GM19467 (cell line): ENCODE results near the gene SLC4A8.

ENCODE experiments used
- ATAC-seq: cut with Tn5 transposase; IDR thresholded peaks from one replicate; pipeline ENCODE4 v1.9.1; 2021; ENCODE audit warnings: mild to moderate bottlenecking, moderate library complexity; ENCODE audit not compliant: unreplicated experiment

SLC4A8 gene

DNA sequence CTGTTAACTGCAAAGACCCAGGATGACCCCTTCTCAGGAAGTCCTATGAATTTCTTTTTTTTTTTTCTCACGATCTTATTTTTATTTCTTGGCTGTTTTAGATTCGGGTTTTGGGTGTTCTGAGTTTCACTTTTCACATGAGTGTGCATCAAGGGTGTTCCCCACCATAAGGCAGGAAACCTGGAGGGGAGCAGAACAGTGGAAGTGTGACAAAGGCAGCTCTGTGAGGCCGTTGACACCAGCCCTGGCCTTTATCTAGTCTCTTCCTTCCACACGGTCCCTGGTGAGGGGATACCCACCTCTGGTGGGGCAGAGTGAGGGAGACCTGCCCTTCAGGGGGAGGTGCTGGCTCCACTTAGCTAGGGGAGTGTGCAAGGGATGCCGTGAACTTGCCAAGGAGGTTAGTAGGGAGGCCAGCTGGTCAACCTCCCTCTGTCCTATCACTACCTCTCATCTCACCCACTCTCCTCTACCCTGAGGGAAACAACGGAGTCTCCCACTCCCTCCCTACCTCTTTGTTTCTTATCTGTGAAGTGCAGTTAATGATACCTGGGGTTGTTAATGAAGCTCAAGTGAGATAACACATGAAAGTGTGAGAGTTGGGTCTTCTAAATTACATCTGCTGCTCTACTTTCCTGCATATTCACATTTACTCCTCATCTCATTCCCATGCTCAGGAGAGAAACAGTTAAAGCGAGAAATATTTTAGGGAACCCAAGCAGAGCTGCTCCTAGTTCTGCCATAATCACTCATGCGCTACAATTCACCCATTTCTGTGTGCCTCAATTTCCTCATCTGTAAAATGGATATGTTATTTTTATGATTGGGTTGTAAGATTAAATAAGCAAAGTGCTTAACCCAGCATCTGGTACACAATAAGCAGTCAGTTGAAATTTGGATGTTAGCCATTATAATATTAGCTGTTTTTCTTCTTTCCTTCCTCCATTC lies 29.1 kb upstream of the SLC4A8 start:
- peak; percentile 40 for ATAC-seq

DNA sequence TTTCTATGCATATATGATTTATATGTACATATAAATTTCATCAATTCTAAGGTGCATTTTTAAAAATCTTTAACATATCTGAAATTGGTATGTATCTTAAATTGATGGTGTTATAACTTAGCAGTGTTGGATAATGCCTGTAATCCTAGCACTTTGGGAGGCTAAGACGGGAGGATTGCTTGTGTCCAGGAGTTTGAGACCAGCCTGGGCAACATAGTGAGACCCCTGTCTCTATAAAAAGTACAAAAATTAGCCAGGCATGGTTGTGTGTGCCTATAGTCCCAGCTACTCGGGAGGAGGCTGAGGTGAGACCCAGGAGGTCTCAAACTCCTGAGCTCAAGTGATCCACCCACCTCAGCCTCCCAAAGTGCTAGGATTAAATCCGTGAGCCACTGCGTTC lies 27.0 kb upstream of the SLC4A8 start:
- no peak for ATAC-seq

- ATAC-seq: no peak
Measured at GRCh38 chr12:51399891-51400290, 24.7 kb upstream of the SLC4A8 start.

DNA sequence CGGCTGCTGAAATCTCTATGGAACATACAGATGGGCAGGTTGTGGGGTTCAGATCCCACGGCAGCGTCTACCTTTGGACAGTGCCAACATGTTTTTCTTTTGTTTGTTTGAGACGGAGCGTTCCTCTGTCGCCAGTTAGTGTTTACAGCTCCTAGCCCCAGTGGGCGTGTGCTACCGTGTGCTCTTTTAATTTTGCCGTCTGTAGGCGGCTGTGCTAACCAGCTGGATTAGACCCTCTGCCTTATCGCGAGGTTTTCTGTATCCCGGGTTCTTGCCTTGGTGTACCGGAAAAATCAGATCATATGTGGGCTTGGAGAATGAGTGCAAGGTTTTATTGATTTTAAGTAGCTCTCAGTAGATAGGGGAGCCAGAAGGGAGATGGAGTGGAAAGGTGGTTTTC lies 23.6 kb upstream of the SLC4A8 start:
- no peak for ATAC-seq

- no peak for ATAC-seq
Measured at GRCh38 chr12:51401486-51401885, 23.1 kb upstream of the SLC4A8 start.

GRCh38 chr12:51401900-51402299 lies 22.7 kb upstream of the SLC4A8 start:
- no peak for ATAC-seq

DNA sequence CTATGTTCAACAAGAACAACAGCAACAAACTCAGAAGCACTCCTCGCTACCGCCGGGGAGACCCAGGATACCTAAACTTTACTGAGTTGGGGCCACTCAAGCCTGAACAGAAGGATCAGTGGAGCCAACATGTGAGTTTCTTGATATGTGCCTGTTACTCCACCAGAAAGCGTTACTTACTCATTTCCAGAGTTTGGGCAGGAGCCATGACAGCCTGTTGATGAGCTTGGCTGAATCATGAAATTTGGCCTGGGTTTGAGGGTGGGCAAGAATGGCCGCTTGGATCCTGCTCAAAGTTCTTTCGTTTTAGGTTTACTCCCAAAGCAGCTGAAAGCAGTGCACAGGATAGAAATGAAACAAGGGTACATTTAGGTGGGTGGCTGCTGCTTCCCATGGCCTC lies 21.5 kb upstream of the SLC4A8 start:
- no peak for ATAC-seq

GRCh38 chr12:51403681-51404136 lies 20.9 kb upstream of the SLC4A8 start:
- no peak for ATAC-seq

- ATAC-seq: no peak
Measured at GRCh38 chr12:51404627-51405026, 20.0 kb upstream of the SLC4A8 start.

- no peak for ATAC-seq
Measured at GRCh38 chr12:51405801-51406207, 18.8 kb upstream of the SLC4A8 start.

DNA sequence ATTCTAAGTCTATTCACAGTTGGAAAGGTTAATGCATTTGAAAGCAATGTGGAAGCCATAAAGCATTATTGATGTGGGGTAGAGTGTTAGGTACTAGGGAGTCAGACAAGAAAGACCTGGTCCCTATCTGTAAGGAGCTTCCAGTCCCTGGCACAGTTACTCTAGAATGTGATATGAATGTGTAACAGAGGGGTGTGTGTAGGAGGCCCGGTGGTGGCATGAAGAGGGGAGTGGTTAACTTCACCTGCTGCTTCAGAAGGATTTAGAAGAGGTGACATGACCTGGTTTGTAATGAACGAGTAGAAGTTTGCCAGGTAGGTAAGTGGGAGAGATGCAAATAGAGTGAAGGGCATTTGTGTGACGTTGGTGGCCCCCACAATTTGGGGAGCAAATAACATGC lies 18.3 kb upstream of the SLC4A8 start:
- no peak for ATAC-seq

GRCh38 chr12:51406859-51407258 lies 17.8 kb upstream of the SLC4A8 start:
- no peak for ATAC-seq

- ATAC-seq: no peak
Measured at GRCh38 chr12:51407604-51408003, 17.0 kb upstream of the SLC4A8 start.

- ATAC-seq: no peak
Measured at GRCh38 chr12:51409846-51410245, 14.8 kb upstream of the SLC4A8 start.

GRCh38 chr12:51413149-51413548 lies 11.5 kb upstream of the SLC4A8 start:
- ATAC-seq: no peak

- no peak for ATAC-seq
Measured at GRCh38 chr12:51413791-51414190, 10.8 kb upstream of the SLC4A8 start.

GRCh38 chr12:51415931-51416330 lies 8.7 kb upstream of the SLC4A8 start:
- no peak for ATAC-seq

DNA sequence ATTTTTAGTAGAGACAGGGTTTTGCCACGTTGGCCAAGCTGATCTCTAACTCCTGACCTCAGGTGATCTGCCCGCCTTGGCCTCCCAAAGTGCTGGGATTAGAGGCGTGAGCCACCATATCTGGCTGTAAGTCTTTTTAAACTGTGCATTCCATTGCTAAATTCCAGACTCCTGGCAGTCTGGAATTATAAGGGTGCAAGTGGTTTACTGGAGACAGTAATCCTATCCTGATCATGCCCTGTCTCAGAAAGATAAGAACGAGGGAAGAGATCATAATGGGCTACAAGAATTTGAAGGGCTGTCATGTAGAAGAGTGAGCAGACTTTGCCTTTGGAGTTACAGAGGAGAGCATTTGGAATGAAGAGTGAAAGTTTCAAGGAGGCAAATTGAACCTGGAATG lies 6.8 kb upstream of the SLC4A8 start:
- no peak for ATAC-seq

DNA sequence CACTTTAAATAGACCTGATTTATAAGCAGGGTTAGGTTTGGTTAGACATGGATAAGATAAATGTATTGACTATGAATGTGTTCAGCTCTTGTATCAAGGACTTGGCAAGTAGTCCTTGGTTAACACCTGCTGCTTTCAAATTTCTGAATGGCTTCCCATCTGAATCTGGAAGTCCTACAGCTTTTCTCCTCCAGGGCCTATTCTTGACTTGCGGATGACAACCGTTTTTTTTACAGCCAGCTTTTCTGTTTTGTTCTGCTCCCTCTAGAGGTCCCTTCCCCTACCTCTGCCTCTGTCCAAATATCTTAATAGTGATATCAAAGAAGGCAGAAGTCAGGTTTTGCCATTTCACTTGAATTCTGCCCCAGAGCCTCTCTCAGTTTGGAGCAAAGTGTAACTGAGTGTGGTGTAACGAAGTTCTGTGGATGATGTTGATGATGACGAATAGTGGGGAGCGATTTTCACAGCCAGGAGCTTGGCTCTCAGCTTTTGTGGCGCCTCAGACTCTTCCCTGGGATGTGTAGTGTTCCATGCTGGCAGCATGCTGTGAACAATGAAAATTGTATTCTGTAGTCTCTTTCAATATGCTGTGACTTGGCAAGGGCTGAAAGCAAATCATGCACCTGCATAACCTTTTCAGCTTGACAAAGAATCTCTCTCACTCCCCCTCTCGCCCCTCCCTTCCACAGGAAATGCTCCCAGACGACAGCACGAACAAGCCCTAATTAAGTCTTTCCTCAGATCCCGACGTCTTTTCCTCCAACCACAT lies 5.0 kb upstream of the SLC4A8 start:
- ATAC-seq: no peak

- no peak for ATAC-seq
Measured at GRCh38 chr12:51421266-51421884, 3.3 kb upstream of the SLC4A8 start.

GRCh38 chr12:51424094-51424661 lies 453 bp upstream of the SLC4A8 start:
- ATAC-seq: no peak
